GM12891 (cell line): Measurements from ENCODE around the gene CDK5RAP2.

ENCODE experiments used
- PAX5 ChIP-seq: IDR thresholded peaks from 2 replicates; pipeline ENCODE4 v1.6.1; 2011; ENCODE audit warnings: low read length, moderate library complexity, mild to moderate bottlenecking; ENCODE audit not compliant: insufficient read depth, severe bottlenecking
- POLR2A ChIP-seq: IDR thresholded peaks from 2 replicates; pipeline ENCODE4 v1.6.1; 2011; ENCODE audit warnings: low read depth, low read length, control low read depth
- POLR2AphosphoS5 ChIP-seq: IDR thresholded peaks from 2 replicates; pipeline ENCODE4 v1.6.1; 2011; ENCODE audit warnings: low read depth, low read length, control low read depth
- POU2F2 ChIP-seq: IDR thresholded peaks from 2 replicates; pipeline ENCODE4 v1.6.1; 2011; ENCODE audit warnings: low read depth, mild to moderate bottlenecking, control low read depth, low read length, moderate library complexity
- SPI1 ChIP-seq: IDR thresholded peaks from 2 replicates; pipeline ENCODE4 v1.6.1; 2011; ENCODE audit warnings: low read depth, low read length, control low read depth
- TAF1 ChIP-seq: IDR thresholded peaks from 2 replicates; pipeline ENCODE4 v1.6.1; 2011; ENCODE audit warnings: low read depth, low read length, control low read depth

- TF ChIP-seq POLR2A (no peak), POLR2AphosphoS5 (no peak), TAF1 (no peak), POU2F2 (no peak), PAX5 (no peak), SPI1 (no peak)
Measured at GRCh38 chr9:120393386-120394057, 186.4 kb downstream of the CDK5RAP2 start.
